ENCODE data around the gene GALR1.

Gene GALR1

DNA sequence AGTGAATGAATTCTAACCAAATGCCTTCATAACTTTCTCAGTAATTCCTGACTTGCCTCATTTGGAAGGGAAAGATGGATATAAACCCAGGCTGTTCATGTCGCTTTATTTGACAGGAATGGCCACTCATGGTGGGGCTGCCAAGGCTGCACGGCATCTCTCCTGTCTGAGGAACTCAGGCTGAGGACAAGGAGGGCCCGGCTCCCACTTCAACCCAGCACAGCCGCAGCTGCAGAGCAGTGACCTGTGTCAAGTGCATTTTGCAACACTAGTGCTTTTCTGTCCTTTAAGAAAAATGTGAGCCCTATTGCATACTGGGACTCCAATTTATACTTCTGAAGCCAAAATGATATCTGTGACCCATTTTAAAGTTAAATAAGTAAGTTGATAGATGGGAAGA is 45.8 kb upstream of the GALR1 start:
- no peak for TF ChIP-seq TCF12 (IDR thresholded peaks at IDR 0.05; ENCODE audit: low read depth)
- TF ChIP-seq MAX (IDR thresholded peaks at IDR 0.05): no peak
- TF ChIP-seq EP300 (IDR thresholded peaks at IDR 0.05; ENCODE audit: borderline replicate concordance): no peak
- TF ChIP-seq USF1 (IDR thresholded peaks at IDR 0.05): no peak
- no peak for TF ChIP-seq CREB1 (IDR thresholded peaks at IDR 0.05; ENCODE audit: low read depth)
- no peak for TF ChIP-seq YY1 (IDR thresholded peaks at IDR 0.05; ENCODE audit: low read depth)
- no peak for TF ChIP-seq RAD21 (IDR thresholded peaks at IDR 0.05; ENCODE audit: low read depth)
- no peak for TF ChIP-seq NFIC (IDR thresholded peaks at IDR 0.05)
- TF ChIP-seq FOXM1 (IDR thresholded peaks at IDR 0.05; ENCODE audit: borderline replicate concordance, low read depth): no peak
- no peak for TF ChIP-seq TAF1 (IDR thresholded peaks at IDR 0.05; ENCODE audit: low read depth)
- no peak for TF ChIP-seq CEBPB (IDR thresholded peaks at IDR 0.05)
- no peak for TF ChIP-seq REST (IDR thresholded peaks at IDR 0.05; ENCODE audit: low read depth)
- TF ChIP-seq ZBTB7A (IDR thresholded peaks at IDR 0.05; ENCODE audit: low read depth): no peak
- TF ChIP-seq TEAD4 (IDR thresholded peaks at IDR 0.05): no peak
- no peak for TF ChIP-seq EGR1 (IDR thresholded peaks at IDR 0.05)

- TF ChIP-seq FOXM1 (IDR thresholded peaks at IDR 0.05; ENCODE audit: borderline replicate concordance, low read depth) (no peak), NFIC (IDR thresholded peaks at IDR 0.05) (no peak), EGR1 (IDR thresholded peaks at IDR 0.05) (no peak), YY1 (IDR thresholded peaks at IDR 0.05; ENCODE audit: low read depth) (no peak), USF1 (IDR thresholded peaks at IDR 0.05) (no peak), ZBTB7A (IDR thresholded peaks at IDR 0.05; ENCODE audit: low read depth) (no peak), CEBPB (IDR thresholded peaks at IDR 0.05) (no peak), EP300 (IDR thresholded peaks at IDR 0.05; ENCODE audit: borderline replicate concordance) (no peak), MAX (IDR thresholded peaks at IDR 0.05) (no peak), TCF12 (IDR thresholded peaks at IDR 0.05; ENCODE audit: low read depth) (no peak), TAF1 (IDR thresholded peaks at IDR 0.05; ENCODE audit: low read depth) (no peak), CREB1 (IDR thresholded peaks at IDR 0.05; ENCODE audit: low read depth) (no peak), TEAD4 (IDR thresholded peaks at IDR 0.05) (no peak), RAD21 (IDR thresholded peaks at IDR 0.05; ENCODE audit: low read depth) (no peak), REST (IDR thresholded peaks at IDR 0.05; ENCODE audit: low read depth) (no peak)
Observed at GRCh38 chr18:77205769-77206168, 43.9 kb upstream of the GALR1 start.

DNA sequence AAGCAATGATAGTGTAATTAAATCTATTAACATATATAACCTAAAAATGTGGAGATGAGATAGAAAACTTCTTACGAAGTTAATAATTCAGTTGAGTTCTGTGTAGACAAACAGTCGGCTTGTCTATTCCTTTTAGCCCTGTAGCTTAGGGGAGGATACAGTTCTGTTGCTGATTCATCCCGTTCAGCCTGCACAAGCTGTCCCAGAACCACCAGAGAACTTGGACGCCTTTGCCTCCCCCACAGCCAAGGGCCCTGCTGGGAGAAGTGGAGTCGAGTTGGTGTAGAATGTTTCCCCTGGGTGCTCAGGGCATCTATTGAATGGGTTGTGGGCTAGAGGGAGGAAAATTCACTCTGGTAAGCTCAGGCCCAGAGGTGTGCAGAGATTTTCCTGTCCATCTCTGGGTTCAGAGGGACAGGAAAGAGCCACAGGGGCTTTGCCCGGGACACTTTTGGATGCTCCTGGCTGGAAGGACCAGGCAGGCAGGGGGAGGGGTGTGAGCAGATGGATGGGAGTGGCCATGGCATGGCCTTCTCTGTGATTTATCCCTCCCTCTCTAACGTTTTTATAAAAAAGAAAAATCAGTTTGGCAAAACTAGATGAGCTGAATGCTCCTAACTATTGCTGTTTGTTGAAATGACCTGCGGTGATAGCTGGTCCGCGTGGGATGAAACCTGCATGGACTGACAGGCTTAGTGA is 42.8 kb upstream of the GALR1 start:
- TF ChIP-seq TEAD4 (IDR thresholded peaks at IDR 0.05): no peak
- TF ChIP-seq EP300 (IDR thresholded peaks at IDR 0.05; ENCODE audit: borderline replicate concordance): no peak
- no peak for TF ChIP-seq ZBTB7A (IDR thresholded peaks at IDR 0.05; ENCODE audit: low read depth)
- no peak for TF ChIP-seq USF1 (IDR thresholded peaks at IDR 0.05)
- TF ChIP-seq YY1 (IDR thresholded peaks at IDR 0.05; ENCODE audit: low read depth): no peak
- TF ChIP-seq NFIC (IDR thresholded peaks at IDR 0.05): no peak
- no peak for TF ChIP-seq CEBPB (IDR thresholded peaks at IDR 0.05)
- no peak for TF ChIP-seq CREB1 (IDR thresholded peaks at IDR 0.05; ENCODE audit: low read depth)
- no peak for TF ChIP-seq REST (IDR thresholded peaks at IDR 0.05; ENCODE audit: low read depth)
- no peak for TF ChIP-seq EGR1 (IDR thresholded peaks at IDR 0.05)
- no peak for TF ChIP-seq FOXM1 (IDR thresholded peaks at IDR 0.05; ENCODE audit: borderline replicate concordance, low read depth)
- no peak for TF ChIP-seq TAF1 (IDR thresholded peaks at IDR 0.05; ENCODE audit: low read depth)
- no peak for TF ChIP-seq MAX (IDR thresholded peaks at IDR 0.05)
- TF ChIP-seq RAD21 (IDR thresholded peaks at IDR 0.05; ENCODE audit: low read depth): no peak
- no peak for TF ChIP-seq TCF12 (IDR thresholded peaks at IDR 0.05; ENCODE audit: low read depth)

All from Ishikawa (cell line).